ENCODE measurements around the gene DIRAS1.

Gene DIRAS1, protein sequence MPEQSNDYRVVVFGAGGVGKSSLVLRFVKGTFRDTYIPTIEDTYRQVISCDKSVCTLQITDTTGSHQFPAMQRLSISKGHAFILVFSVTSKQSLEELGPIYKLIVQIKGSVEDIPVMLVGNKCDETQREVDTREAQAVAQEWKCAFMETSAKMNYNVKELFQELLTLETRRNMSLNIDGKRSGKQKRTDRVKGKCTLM
- total RNA-seq, result 0 to 0.04 reads per million in 2 experiments

- no peak for DNase-seq (ENCODE audit: low read depth)
These were observed at the start of gene DIRAS1 for GRCh38 chr19:2720777-2721569. Gene DIRAS1 (minus strand): TSS chr19:2721372. CDS start chr19:2717806, 3,566 bp downstream.

GRCh38 chr19:2770055-2771013 lies 49.2 kb upstream of the DIRAS1 start:
- DNase-seq (ENCODE audit: low read depth), result no peak

GRCh38 chr19:2769218-2769617 lies 48.0 kb upstream of the DIRAS1 start:
- DNase-seq (ENCODE audit: low read depth), result no peak

DNA sequence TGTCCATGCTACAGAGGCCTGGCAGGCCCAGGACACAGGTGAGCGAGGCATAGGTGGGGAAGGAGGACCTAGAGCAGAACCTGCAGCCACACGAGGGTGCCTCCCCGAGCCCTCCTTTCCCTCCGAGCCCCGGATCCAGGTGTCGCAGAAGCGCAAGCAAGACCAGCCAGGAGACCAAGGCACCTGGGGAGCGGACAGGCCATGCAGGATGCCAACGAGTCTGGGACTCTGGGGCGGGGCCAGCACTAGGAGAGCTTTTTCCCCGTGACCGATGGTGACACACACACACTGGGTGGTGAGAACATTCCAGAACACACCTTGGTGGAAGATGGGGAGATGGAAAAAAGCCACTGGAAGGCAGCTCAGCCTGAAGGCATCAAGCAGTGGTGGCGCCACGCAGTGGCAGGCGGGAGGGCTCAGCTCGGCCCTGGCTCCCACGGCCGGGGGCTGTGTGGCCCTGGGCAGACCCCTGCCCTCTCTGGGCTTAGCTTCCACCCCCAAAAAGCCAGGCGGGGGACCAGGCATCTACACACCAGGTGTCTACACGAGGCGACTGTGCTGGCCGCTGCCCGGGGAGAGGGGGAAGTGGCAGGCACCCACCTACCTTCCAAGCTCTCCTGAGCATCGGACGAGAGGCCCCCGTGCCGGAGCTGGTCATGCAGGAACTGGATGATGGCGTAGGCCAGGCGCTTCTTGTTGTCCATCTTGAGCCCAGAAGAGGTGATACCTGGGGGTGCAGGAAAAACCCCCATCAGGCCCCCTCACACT lies 47.4 kb upstream of the DIRAS1 start:
- DNase-seq (ENCODE audit: low read depth), result no peak

GRCh38 chr19:2767688-2768087 lies 46.5 kb upstream of the DIRAS1 start:
- DNase-seq (ENCODE audit: low read depth), result no peak

GRCh38 chr19:2766594-2767372 lies 45.6 kb upstream of the DIRAS1 start:
- DNase-seq (ENCODE audit: low read depth), result no peak

DNA sequence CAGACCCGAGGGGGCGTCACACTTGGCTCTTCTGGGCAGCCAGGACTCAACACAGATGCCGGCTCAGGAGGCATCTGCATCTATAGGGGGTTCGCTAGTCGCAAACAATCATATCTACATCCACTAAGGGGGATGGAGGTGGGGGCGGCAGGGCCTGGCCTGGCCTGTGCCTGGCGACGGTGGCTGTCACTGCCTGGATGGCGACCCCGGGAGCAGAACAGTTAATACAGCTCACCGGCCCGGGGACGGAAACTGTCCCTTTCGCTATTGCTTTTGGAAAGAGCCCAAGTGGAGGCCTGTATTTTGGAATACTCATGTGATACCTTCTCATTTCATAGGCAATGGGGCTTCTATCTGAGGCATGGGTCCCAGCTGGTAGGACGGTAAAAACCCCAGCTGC lies 44.2 kb upstream of the DIRAS1 start:
- DNase-seq (ENCODE audit: low read depth), result no peak

GRCh38 chr19:2764945-2765344 lies 43.8 kb upstream of the DIRAS1 start:
- no peak for DNase-seq (ENCODE audit: low read depth)

DNA sequence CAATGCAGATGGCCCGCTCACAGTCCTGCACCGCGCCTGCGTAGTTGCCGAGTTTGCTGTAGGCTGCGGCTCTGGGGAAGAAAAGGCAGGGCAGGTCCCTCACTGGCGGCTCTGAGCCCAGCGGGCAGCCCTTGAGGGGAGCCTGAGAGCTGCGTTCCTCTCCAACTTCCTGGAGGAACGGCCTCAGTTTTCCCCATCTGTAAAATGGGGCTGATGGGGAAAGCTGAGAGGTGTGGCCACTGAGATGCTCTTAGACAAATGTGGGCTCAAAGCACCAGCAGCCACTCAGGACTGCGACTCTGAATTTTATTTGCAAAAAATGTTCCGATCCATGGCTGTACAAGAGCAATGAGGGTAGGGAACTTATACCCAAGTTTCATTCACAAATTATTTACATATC lies 42.5 kb upstream of the DIRAS1 start:
- DNase-seq (ENCODE audit: low read depth), result no peak

- DNase-seq (ENCODE audit: low read depth), result no peak
These were observed 41.8 kb upstream of the DIRAS1 start for GRCh38 chr19:2762783-2763496.

- DNase-seq (ENCODE audit: low read depth), result no peak
These were observed 41.0 kb upstream of the DIRAS1 start for GRCh38 chr19:2761876-2762782.

DNA sequence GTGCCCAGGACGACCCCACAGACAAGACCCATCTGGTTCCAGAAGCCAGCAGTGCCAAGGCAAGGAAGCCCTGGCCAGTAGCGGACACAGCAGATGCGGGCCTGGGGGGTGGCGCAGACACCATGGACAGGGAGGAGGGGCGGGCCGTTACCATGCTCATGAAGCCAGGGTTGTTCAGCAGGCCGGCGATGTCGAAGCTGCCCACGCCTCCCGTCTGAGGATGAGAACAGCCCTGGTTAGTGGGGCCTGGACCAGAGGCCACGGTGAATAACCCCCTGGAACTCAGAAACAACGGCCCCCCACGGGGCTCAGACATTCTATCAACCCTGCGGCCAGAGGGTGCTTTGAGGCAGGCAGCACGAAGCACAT lies 40.1 kb upstream of the DIRAS1 start:
- DNase-seq (ENCODE audit: low read depth), result no peak

- no peak for DNase-seq (ENCODE audit: low read depth)
These were observed 38.8 kb upstream of the DIRAS1 start for GRCh38 chr19:2759965-2760364.

DNA sequence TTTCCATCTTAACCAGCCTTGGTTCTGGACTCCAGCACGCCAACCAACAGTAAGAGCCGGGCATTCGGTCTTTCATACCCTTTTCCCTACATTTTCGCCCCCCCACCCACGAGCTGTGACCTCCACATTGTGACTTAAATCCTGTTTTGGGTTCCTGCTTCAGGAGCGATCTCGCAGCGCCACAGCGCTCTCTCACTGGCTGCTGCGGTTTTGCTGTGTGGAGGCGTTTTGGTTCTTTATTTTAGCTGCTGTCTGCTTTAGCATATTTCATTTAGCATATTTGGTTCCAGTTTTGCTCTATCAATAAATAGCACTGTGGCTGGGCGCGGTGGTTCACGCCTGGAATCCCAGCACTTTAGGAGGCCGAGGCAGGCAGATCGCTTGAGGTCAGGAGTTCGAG lies 38.2 kb upstream of the DIRAS1 start:
- DNase-seq (ENCODE audit: low read depth), result no peak

GRCh38 chr19:2758601-2759313 lies 37.6 kb upstream of the DIRAS1 start:
- DNase-seq (ENCODE audit: low read depth), result no peak

DNA sequence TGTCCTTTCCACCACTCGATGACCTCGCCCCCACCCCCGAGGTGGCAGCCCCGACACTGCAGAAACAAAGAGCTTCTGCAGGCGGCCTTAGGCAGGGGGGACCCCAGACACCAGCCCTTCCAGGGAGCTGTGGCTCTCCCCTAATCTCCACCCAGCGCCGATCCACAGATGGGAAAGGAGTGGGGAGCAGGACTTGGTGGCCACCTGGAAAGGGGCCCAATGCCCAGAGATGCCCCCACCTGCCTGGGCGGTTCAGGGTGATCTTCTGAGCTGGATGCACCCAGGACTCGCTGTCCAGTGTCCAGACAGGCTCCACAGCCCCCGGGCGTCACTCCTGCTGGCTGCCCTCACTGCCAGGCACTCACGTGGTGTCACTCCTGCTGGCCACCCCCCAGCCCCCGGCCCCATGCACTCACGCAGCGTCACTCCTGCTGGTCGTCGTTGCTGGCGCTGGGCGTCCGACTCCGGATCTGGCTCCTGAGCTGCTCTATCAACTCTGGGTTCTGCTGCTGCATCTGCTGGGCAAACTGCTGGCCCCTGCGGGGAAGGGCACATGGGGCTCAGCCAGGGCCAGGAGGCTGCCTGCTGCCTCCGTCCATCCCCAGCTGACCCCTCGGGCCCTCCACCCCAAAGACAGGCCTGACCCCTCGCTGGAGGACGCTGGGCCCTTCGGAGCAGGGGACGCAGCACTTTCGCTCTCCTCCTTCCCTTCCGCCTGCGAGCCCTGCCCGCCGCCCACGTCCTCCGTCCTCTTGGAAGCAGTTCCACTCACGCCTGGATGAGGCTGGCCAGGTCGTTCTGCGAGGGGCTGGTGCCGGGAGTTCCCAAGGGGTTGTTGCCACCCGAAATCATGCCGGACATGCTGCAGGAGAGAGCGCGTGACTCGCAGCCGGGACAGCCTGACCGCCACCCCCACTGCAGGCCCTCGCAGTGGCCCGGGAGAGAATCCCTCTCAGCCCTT lies 36.0 kb upstream of the DIRAS1 start:
- DNase-seq (ENCODE audit: low read depth), result no peak

DNA sequence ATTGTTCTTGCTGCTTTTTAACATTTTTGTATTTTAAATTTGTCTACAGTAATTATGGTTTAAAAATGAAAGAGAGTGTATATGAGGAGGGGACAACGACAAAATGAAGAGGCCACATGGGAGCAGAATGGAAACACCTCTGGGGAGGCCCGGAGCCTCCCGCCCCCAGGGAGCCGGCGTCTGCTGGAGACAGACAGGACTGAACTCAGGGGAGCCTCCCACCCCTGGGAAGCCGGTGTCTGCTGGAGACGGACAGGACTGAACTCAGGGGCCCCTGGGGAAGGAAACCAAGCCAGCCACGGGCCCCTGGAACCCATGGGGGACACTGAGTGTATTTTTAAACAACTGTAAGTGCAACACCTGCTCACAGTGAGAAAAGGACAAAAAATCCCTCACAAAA lies 35.3 kb upstream of the DIRAS1 start:
- DNase-seq (ENCODE audit: low read depth), result no peak

All from T follicular helper cell (primary cell).